Suprapubic skin (tissue), 4 donors: Measurements from ENCODE around the gene HAPLN2. TPM values are rescaled to one million over a fixed set of nuclear protein-coding genes. Genes with fewer than 3 reads are reported as not detected.

Source experiments
- DNase-seq, 2 donors: peaks; one replicate each; pipeline ENCODE4 v3.0.0-alpha.2; 2019; ENCODE audit warnings: low spot score in 2 of 2
- H3K27ac ChIP-seq: fragments of 200-600 bp; sonication (generic); one replicate; pipeline ENCODE4 v1.5.1; 2019
- H3K27me3 ChIP-seq: fragments of 200-600 bp; sonication (generic); one replicate; pipeline ENCODE4 v1.5.1; 2019
- H3K36me3 ChIP-seq: fragments of 200-600 bp; sonication (generic); one replicate; pipeline ENCODE4 v1.5.1; 2019
- H3K4me1 ChIP-seq: fragments of 200-600 bp; sonication (generic); one replicate; pipeline ENCODE4 v1.5.1; 2019
- H3K4me3 ChIP-seq: fragments of 200-600 bp; sonication (generic); one replicate; pipeline ENCODE4 v1.5.1; 2019; ENCODE audit warnings: mild to moderate bottlenecking
- H3K9me3 ChIP-seq: fragments of 200-600 bp; sonication (generic); one replicate; pipeline ENCODE4 v1.5.1; 2019
- CTCF ChIP-seq, 2 donors: fragments of 200-600 bp in 1 of 2; fragments of 450-650 bp in 1 of 2; sonication (generic) in 1 of 2; IDR thresholded peaks; one replicate each; pipeline ENCODE4 v1.5.1; 2016 to 2019; ENCODE audit warnings: antibody characterized with exemption in 2 of 2, mild to moderate bottlenecking in 1 of 2, moderate library complexity in 1 of 2
- EP300 ChIP-seq: sonication (generic); formaldehyde crosslinking; IDR thresholded peaks from one replicate; pipeline ENCODE4 v1.6.1; 2017; ENCODE audit warnings: antibody characterized with exemption
- POLR2A ChIP-seq, 2 donors: fragments of 450-650 bp; IDR thresholded peaks; one replicate each; pipeline ENCODE4 v1.6.1; 2017; ENCODE audit warnings: antibody characterized with exemption in 2 of 2, mild to moderate bottlenecking in 2 of 2, moderate library complexity in 2 of 2
- POLR2AphosphoS5 ChIP-seq, 3 donors: sonication (generic); formaldehyde crosslinking; IDR thresholded peaks; one replicate each; pipeline ENCODE4 v1.6.1; 2017; ENCODE audit warnings: antibody characterized with exemption in 3 of 3
- WGBS: methylation state at CpG from one replicate; pipeline ENCODE4 v1.1.5; 2018; 5-methylcytosine and 5-hydroxymethylcytosine counted together
- total RNA-seq, 4 donors: library from RNA; depleted of rRNA; stranded (reverse); fragments of >200 nt; gene quantifications; one replicate each; pipeline ENCODE4 v1.1.0, GENCODE V29; 2016

The HAPLN2 gene
- total RNA-seq, 4 donors from 2014 or later: 1.0 to 2.9 TPM; not detected in 2

GRCh38 chr1:156574039-156574633 is 45.1 kb upstream of the HAPLN2 start:
- Histone ChIP-seq H3K27ac (no peak overlapping the region), H3K9me3 (no peaks in the 10 kb centered on the region), H3K4me1 (peaks cover 14% of the 10 kb centered on the region), H3K27me3 (no peaks in the 10 kb centered on the region), H3K4me3 (no peak overlapping the region), H3K36me3 (no peaks in the 10 kb centered on the region)
- no peak for DNase-seq
- 35% methylated on average over 2 of the region's 2 CpGs for WGBS
- TF ChIP-seq POLR2A (IDR thresholded peaks at IDR 0.05) (no peak), CTCF (IDR thresholded peaks at IDR 0.05) (no peak), POLR2AphosphoS5 (IDR thresholded peaks at IDR 0.05) (no peak), EP300 (no peak)

- Histone ChIP-seq H3K4me3 (no peak overlapping the region), H3K4me1 (peaks cover 1% of the 10 kb centered on the region), H3K27me3 (no peaks in the 10 kb centered on the region), H3K27ac (no peak overlapping the region), H3K9me3 (no peaks in the 10 kb centered on the region), H3K36me3 (no peaks in the 10 kb centered on the region)
- TF ChIP-seq EP300 (no peak), POLR2A (IDR thresholded peaks at IDR 0.05) (no peak), POLR2AphosphoS5 (IDR thresholded peaks at IDR 0.05) (no peak), CTCF (IDR thresholded peaks at IDR 0.05) (no peak)
- no peak for DNase-seq
- WGBS: 98% methylated on average over 3 of the region's 3 CpGs
Measured at GRCh38 chr1:156577550-156577949, 41.7 kb upstream of the HAPLN2 start.

GRCh38 chr1:156578055-156578454 is 41.2 kb upstream of the HAPLN2 start:
- Histone ChIP-seq H3K27ac (no peak overlapping the region), H3K36me3 (no peaks in the 10 kb centered on the region), H3K27me3 (no peaks in the 10 kb centered on the region), H3K4me3 (no peak overlapping the region), H3K9me3 (no peaks in the 10 kb centered on the region), H3K4me1 (no peaks in the 10 kb centered on the region)
- WGBS: 63% methylated on average over 7 of the region's 7 CpGs
- DNase-seq: no peak
- no peak for TF ChIP-seq EP300
- TF ChIP-seq POLR2AphosphoS5 (IDR thresholded peaks at IDR 0.05): no peak
- no peak for TF ChIP-seq CTCF (IDR thresholded peaks at IDR 0.05)
- TF ChIP-seq POLR2A (IDR thresholded peaks at IDR 0.05): no peak

GRCh38 chr1:156579472-156579871 is 39.7 kb upstream of the HAPLN2 start, which contains the start of gene TTC24:
TSS of gene TTC24 (plus strand) at chr1:156579723. CDS start at chr1:156581365, 1,642 bp downstream.
- H3K36me3 ChIP-seq: no peaks in the 10 kb centered on the region
- H3K27me3 ChIP-seq: no peaks in the 10 kb centered on the region
- H3K27ac ChIP-seq: no peak within 1 kb of the TSS
- no peak within 1 kb of the TSS for H3K4me3 ChIP-seq
- DNase-seq: no peak
- TF ChIP-seq POLR2AphosphoS5 (IDR thresholded peaks at IDR 0.05) (no peak), EP300 (no peak), CTCF (IDR thresholded peaks at IDR 0.05) (no peak), POLR2A (IDR thresholded peaks at IDR 0.05) (no peak)
- H3K9me3 ChIP-seq: no peaks in the 10 kb centered on the region
- H3K4me1 ChIP-seq: no peaks in the 10 kb centered on the region
- WGBS: 84% methylated on average over 5 of the region's 5 CpGs

GRCh38 chr1:156581661-156582387 is 37.4 kb upstream of the HAPLN2 start:
- DNase-seq: no peak
- Histone ChIP-seq H3K27ac (no peak overlapping the region), H3K4me1 (no peaks in the 10 kb centered on the region), H3K36me3 (no peaks in the 10 kb centered on the region), H3K9me3 (no peaks in the 10 kb centered on the region), H3K4me3 (no peak overlapping the region), H3K27me3 (no peaks in the 10 kb centered on the region)
- TF ChIP-seq EP300 (no peak), POLR2A (IDR thresholded peaks at IDR 0.05) (no peak)
- WGBS: 66% methylated on average over 15 of the region's 21 CpGs
